ENCODE results near the gene DPH2. TPM values are rescaled to one million over a fixed set of nuclear protein-coding genes. Genes with fewer than 3 reads are reported as not detected.

The DPH2 gene
- polyA plus RNA-seq, 2 donors, result 14.2 to 17.9 TPM

GRCh38 chr1:43974443-43975248, 4.8 kb downstream of the DPH2 start, which contains the start of gene ATP6V0B:
Gene ATP6V0B, plus strand, starts transcription at chr1:43974960. Its CDS starts 81 bp downstream, at chr1:43975041.
- 0 to 1% methylated on average over 88 to 93 of the region's 93 CpGs for WGBS, 2 donors
- Histone ChIP-seq H3K4me1 (ENCODE audit: control insufficient read depth in 2 of 2, insufficient read depth in 2 of 2, low read length in 1 of 2) (peaks cover 14 to 32% of the 10 kb centered on the region in 2 donors), H3K4me3 (ENCODE audit: low read depth in 1 of 2, low read length in 2 of 2) (peak within 1 kb of the TSS; percentile 72 to 92), H3K36me3 (ENCODE audit: control insufficient read depth in 2 of 2, insufficient read depth in 2 of 2, low read length in 1 of 2) (peaks cover 5 to 24% of the 10 kb centered on the region in 2 donors), H3K9me3 (ENCODE audit: control insufficient read depth in 2 of 2, insufficient read depth in 1 of 2, low read depth in 1 of 2, low read length in 1 of 2) (no peaks in the 10 kb centered on the region), H3K27ac (ENCODE audit: low read depth in 2 of 2, low read length in 1 of 2) (peak within 1 kb of the TSS; percentile 91 to 97), H3K27me3 (ENCODE audit: control insufficient read depth in 1 of 2, insufficient read depth in 2 of 2, low read length in 2 of 2) (no peaks in the 10 kb centered on the region)

DNA sequence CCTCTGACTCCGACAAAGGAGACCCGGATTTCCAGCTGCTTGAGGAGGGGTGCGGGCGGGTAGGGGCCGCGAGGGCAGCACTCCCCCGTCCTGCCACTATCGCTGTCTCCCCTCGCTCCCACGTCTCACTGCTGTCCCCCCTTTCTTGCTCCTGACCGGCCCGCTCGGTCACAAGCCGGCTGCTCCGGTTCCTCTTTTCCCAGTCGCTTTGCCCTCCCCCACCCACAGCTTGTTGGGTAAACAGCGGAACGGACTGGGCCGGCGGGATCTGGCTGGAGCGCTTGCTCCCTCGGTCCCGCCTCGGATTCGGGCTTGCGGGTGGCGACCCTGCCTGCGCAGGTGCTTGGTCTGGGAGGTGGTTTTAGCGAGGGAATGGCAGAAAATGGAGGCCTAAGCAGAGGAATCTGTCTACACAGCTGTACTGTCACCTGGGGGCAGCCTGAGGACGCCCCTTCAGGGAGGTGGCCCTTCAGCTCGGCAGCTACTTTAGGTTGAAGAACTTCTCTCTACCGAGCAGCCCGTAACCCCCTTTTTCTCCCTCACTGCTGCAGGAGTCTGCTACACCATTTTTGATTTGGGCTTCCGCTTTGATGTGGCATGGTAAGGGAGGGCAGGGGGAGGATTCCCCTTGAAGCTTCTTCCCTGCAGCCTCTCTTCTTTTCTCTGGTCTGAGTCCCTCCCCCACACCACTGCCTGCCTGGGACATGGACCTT, 5.6 kb downstream of the DPH2 start:
- Histone ChIP-seq H3K9me3 (ENCODE audit: control insufficient read depth in 2 of 2, insufficient read depth in 1 of 2, low read depth in 1 of 2, low read length in 1 of 2) (no peaks in the 10 kb centered on the region), H3K4me3 (ENCODE audit: low read depth in 1 of 2, low read length in 2 of 2) (peak overlapping the region; percentile 72 to 92), H3K4me1 (ENCODE audit: control insufficient read depth in 2 of 2, insufficient read depth in 2 of 2, low read length in 1 of 2) (peaks cover 16 to 35% of the 10 kb centered on the region in 2 donors), H3K27me3 (ENCODE audit: control insufficient read depth in 1 of 2, insufficient read depth in 2 of 2, low read length in 2 of 2) (no peaks in the 10 kb centered on the region), H3K27ac (ENCODE audit: low read depth in 2 of 2, low read length in 1 of 2) (peak overlapping the region; percentile 91 to 97), H3K36me3 (ENCODE audit: control insufficient read depth in 2 of 2, insufficient read depth in 2 of 2, low read length in 1 of 2) (peaks cover 5 to 24% of the 10 kb centered on the region in 2 donors)
- WGBS, 2 donors, result 1 to 3% methylated on average over 31 to 34 of the region's 34 CpGs

GRCh38 chr1:43976045-43976444, 6.2 kb downstream of the DPH2 start:
- Histone ChIP-seq H3K36me3 (ENCODE audit: control insufficient read depth in 2 of 2, insufficient read depth in 2 of 2, low read length in 1 of 2) (peaks cover 5 to 24% of the 10 kb centered on the region in 2 donors), H3K4me3 (ENCODE audit: low read depth in 1 of 2, low read length in 2 of 2) (peak overlapping the region; percentile 72 to 92), H3K27me3 (ENCODE audit: control insufficient read depth in 1 of 2, insufficient read depth in 2 of 2, low read length in 2 of 2) (no peaks in the 10 kb centered on the region), H3K9me3 (ENCODE audit: control insufficient read depth in 2 of 2, insufficient read depth in 1 of 2, low read depth in 1 of 2, low read length in 1 of 2) (no peaks in the 10 kb centered on the region), H3K4me1 (ENCODE audit: control insufficient read depth in 2 of 2, insufficient read depth in 2 of 2, low read length in 1 of 2) (peaks cover 16 to 35% of the 10 kb centered on the region in 2 donors), H3K27ac (ENCODE audit: low read depth in 2 of 2, low read length in 1 of 2) (peak overlapping the region in 1 of 2 donors; percentile 10)
- WGBS, 2 donors, result 77 to 81% methylated on average over 4 of the region's 4 CpGs

GRCh38 chr1:43976890-43977289, 7.1 kb downstream of the DPH2 start:
- Histone ChIP-seq H3K27ac (ENCODE audit: low read depth in 2 of 2, low read length in 1 of 2) (no peak overlapping the region), H3K27me3 (ENCODE audit: control insufficient read depth in 1 of 2, insufficient read depth in 2 of 2, low read length in 2 of 2) (no peaks in the 10 kb centered on the region), H3K4me3 (ENCODE audit: low read depth in 1 of 2, low read length in 2 of 2) (no peak overlapping the region), H3K9me3 (ENCODE audit: control insufficient read depth in 2 of 2, insufficient read depth in 1 of 2, low read depth in 1 of 2, low read length in 1 of 2) (no peaks in the 10 kb centered on the region), H3K36me3 (ENCODE audit: control insufficient read depth in 2 of 2, insufficient read depth in 2 of 2, low read length in 1 of 2) (peaks cover 5 to 25% of the 10 kb centered on the region in 2 donors), H3K4me1 (ENCODE audit: control insufficient read depth in 2 of 2, insufficient read depth in 2 of 2, low read length in 1 of 2) (peaks cover 18 to 40% of the 10 kb centered on the region in 2 donors)
- 89 to 93% methylated on average over 8 of the region's 8 CpGs for WGBS, 2 donors

DNA sequence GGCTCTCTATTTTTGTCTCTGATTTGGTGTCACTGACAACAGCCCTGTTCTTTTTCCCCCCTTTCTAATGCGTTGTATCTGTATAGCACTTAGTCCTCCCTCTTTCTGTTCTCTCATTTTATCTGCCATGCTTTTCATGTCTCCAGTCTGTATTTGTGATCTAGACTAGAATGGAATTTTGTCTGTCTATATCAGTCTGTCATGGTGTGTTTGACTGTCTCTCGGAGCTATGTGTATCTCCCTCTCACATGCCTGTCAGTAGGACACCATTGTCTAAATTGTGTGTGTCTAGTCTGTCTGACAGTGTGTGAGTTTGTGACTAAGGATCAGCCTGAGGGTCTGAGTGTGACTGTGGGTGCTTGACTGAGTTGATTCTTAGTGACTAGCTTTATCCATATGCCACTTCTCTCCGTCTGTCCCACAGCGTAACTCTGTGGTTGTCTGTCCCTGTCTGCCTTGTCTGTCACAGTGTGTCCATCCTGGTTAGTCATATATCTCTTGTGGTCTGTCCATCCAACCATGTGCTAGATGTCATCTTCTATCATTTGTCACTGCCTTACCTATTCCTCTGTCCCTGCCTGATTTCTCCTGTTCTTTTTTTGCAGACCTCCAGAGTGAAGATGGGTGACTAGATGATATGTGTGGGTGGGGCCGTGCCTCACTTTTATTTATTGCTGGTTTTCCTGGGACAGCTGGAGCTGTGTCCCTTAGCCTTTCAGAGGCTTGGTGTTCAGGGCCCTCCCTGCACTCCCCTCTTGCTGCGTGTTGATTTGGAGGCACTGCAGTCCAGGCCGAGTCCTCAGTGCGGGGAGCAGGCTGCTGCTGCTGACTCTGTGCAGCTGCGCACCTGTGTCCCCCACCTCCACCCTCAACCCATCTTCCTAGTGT, 7.8 kb downstream of the DPH2 start:
- Histone ChIP-seq H3K36me3 (ENCODE audit: control insufficient read depth in 2 of 2, insufficient read depth in 2 of 2, low read length in 1 of 2) (peaks cover 5 to 21% of the 10 kb centered on the region in 2 donors), H3K27me3 (ENCODE audit: control insufficient read depth in 1 of 2, insufficient read depth in 2 of 2, low read length in 2 of 2) (no peaks in the 10 kb centered on the region), H3K27ac (ENCODE audit: low read depth in 2 of 2, low read length in 1 of 2) (no peak overlapping the region), H3K9me3 (ENCODE audit: control insufficient read depth in 2 of 2, insufficient read depth in 1 of 2, low read depth in 1 of 2, low read length in 1 of 2) (no peaks in the 10 kb centered on the region), H3K4me3 (ENCODE audit: low read depth in 1 of 2, low read length in 2 of 2) (no peak overlapping the region), H3K4me1 (ENCODE audit: control insufficient read depth in 2 of 2, insufficient read depth in 2 of 2, low read length in 1 of 2) (peaks cover 18 to 44% of the 10 kb centered on the region in 2 donors)
- 82 to 93% methylated on average over 9 of the region's 9 CpGs for WGBS, 2 donors

DNA sequence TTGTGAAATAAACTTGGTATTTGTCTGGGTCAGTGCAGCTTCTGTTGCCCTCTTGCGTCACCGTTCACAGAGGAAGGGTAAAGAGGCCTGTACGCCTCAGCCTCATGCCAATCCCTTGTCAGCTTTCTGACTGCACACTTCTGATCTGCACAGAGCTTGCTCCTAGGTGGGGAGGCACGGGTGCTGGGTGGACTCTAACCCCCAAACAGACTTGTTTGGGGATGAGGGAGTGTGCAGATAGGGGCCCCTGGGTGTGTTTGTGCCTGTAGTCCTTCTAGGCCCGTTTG, 8.4 kb downstream of the DPH2 start:
- H3K27me3 ChIP-seq (ENCODE audit: control insufficient read depth in 1 of 2, insufficient read depth in 2 of 2, low read length in 2 of 2), result no peaks in the 10 kb centered on the region

DNA sequence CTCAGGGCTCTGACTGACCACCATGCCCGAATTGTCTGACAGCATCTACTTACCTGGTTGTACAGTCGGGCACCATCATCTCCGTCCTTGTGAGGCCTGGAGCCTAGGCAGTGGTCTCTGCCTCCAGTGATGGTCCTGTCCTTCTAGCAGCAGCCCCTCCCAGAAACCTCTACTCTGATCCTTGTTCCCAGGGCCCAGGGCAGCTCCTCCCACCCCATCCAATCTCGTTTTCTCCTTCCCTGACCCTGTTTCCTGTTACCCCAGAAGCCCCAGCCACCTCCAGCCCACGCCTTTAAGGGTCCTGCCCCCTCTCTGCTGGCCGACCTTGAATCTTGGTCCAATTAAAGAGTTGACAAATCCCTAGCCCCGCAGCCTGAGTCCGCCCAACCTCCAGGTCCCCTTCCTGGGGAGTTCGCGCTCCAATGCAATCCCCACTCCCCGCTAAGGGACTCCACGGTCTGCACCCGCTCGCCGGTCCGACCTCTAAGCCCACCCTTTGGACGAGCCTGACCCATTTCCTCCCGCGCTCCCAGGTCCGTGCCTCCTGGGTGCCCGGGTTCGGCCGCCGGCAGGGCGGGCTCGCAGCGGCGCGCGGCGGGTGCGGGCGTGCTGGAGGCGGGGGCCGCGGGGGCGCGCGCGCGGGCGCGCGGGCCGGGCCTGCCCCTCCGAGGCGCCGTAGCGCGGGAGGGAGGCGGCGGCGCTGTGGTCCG, 8.9 kb downstream of the DPH2 start, which contains the start of gene B4GALT2:
B4GALT2 (plus strand) TSS at position 660 of the 710 bp plus-strand sequence. CDS start 1,951 bp downstream, outside the sequence.
- WGBS, 2 donors, result 5 to 10% methylated on average over 29 to 54 of the region's 54 CpGs

More for the DNA sequence above, 8.4 kb downstream of the DPH2 start:
- H3K9me3 ChIP-seq (ENCODE audit: control insufficient read depth in 2 of 2, insufficient read depth in 1 of 2, low read depth in 1 of 2, low read length in 1 of 2), result no peaks in the 10 kb centered on the region
- no peak overlapping the region for H3K4me3 ChIP-seq (ENCODE audit: low read depth in 1 of 2, low read length in 2 of 2)
- H3K36me3 ChIP-seq (ENCODE audit: control insufficient read depth in 2 of 2, insufficient read depth in 2 of 2, low read length in 1 of 2), result peaks cover 5 to 19% of the 10 kb centered on the region in 2 donors
- WGBS, 2 donors, result 55 to 73% methylated on average over 5 of the region's 5 CpGs
- peaks cover 18 to 45% of the 10 kb centered on the region in 2 donors for H3K4me1 ChIP-seq (ENCODE audit: control insufficient read depth in 2 of 2, insufficient read depth in 2 of 2, low read length in 1 of 2)
- H3K27ac ChIP-seq (ENCODE audit: low read depth in 2 of 2, low read length in 1 of 2), result no peak overlapping the region

GRCh38 chr1:43979261-43979527, 9.4 kb downstream of the DPH2 start:
- H3K36me3 ChIP-seq (ENCODE audit: control insufficient read depth in 2 of 2, insufficient read depth in 2 of 2, low read length in 1 of 2), result peaks cover 5 to 23% of the 10 kb centered on the region in 2 donors

More for the DNA sequence above, 8.9 kb downstream of the DPH2 start, which contains the start of gene B4GALT2:
- Histone ChIP-seq H3K27me3 (ENCODE audit: control insufficient read depth in 1 of 2, insufficient read depth in 2 of 2, low read length in 2 of 2) (no peaks in the 10 kb centered on the region), H3K4me3 (ENCODE audit: low read depth in 1 of 2, low read length in 2 of 2) (peak within 1 kb of the TSS; percentile 60 to 74), H3K9me3 (ENCODE audit: control insufficient read depth in 2 of 2, insufficient read depth in 1 of 2, low read depth in 1 of 2, low read length in 1 of 2) (no peaks in the 10 kb centered on the region), H3K36me3 (ENCODE audit: control insufficient read depth in 2 of 2, insufficient read depth in 2 of 2, low read length in 1 of 2) (peaks cover 5 to 20% of the 10 kb centered on the region in 2 donors), H3K27ac (ENCODE audit: low read depth in 2 of 2, low read length in 1 of 2) (peak within 1 kb of the TSS; percentile 57 to 85), H3K4me1 (ENCODE audit: control insufficient read depth in 2 of 2, insufficient read depth in 2 of 2, low read length in 1 of 2) (peaks cover 18 to 45% of the 10 kb centered on the region in 2 donors)

More at GRCh38 chr1:43979261-43979527, 9.4 kb downstream of the DPH2 start:
- no peaks in the 10 kb centered on the region for H3K9me3 ChIP-seq (ENCODE audit: control insufficient read depth in 2 of 2, insufficient read depth in 1 of 2, low read depth in 1 of 2, low read length in 1 of 2)
- no peaks in the 10 kb centered on the region for H3K27me3 ChIP-seq (ENCODE audit: control insufficient read depth in 1 of 2, insufficient read depth in 2 of 2, low read length in 2 of 2)
- WGBS, 2 donors, result 0 to 1% methylated on average over 6 to 45 of the region's 45 CpGs
- peaks cover 18 to 45% of the 10 kb centered on the region in 2 donors for H3K4me1 ChIP-seq (ENCODE audit: control insufficient read depth in 2 of 2, insufficient read depth in 2 of 2, low read length in 1 of 2)
- H3K4me3 ChIP-seq (ENCODE audit: low read depth in 1 of 2, low read length in 2 of 2), result peak overlapping the region; percentile 57 to 74
- peak overlapping the region; percentile 43 to 57 for H3K27ac ChIP-seq (ENCODE audit: low read depth in 2 of 2, low read length in 1 of 2)

Measured in esophagus (tissue), 2 donors.